Stomach (tissue), 9 donors: ENCODE data around the gene MLEC. TPM values are rescaled to one million over a fixed set of nuclear protein-coding genes. Genes with fewer than 3 reads are reported as not detected.
"Not testable (repeated sequence)": the region's sequence is repeated elsewhere in the genome, so short reads cannot be mapped to it uniquely, and the experiment has no call there.

ENCODE experiments used
- DNase-seq, 2 donors: peaks; one replicate each; pipeline versions ENCODE4 v3.0.0 to v3.0.0-alpha.2; 2013 to 2019
- H3K27ac ChIP-seq, 5 donors: fragments of 200-600 bp in 4 of 5; sonication (generic) in 4 of 5; one replicate each; pipeline ENCODE4 v1.5.1; 2013 to 2019; ENCODE audit warnings: mild to moderate bottlenecking in 1 of 5, moderate library complexity in 1 of 5
- H3K27me3 ChIP-seq, 3 donors: fragments of 200-600 bp; sonication (generic); one replicate each; pipeline ENCODE4 v1.5.1; 2017 to 2019; ENCODE audit warnings: mixed run types in 1 of 3
- H3K36me3 ChIP-seq, 4 donors: fragments of 200-600 bp; sonication (generic); 1 replicate in 3 of 4; 2 replicates in 1 of 4; pipeline ENCODE4 v1.5.1; 2016 to 2019
- H3K4me1 ChIP-seq, 4 donors: fragments of 200-600 bp; sonication (generic); one replicate each; pipeline ENCODE4 v1.5.1; 2016 to 2019
- H3K4me3 ChIP-seq, 4 donors: fragments of 200-600 bp; sonication (generic) in 3 of 4; one replicate each; pipeline ENCODE4 v1.5.1; 2016 to 2019; ENCODE audit warnings: mild to moderate bottlenecking in 1 of 4
- H3K9me3 ChIP-seq, 4 donors: fragments of 200-600 bp; sonication (generic); one replicate each; pipeline ENCODE4 v1.5.1; 2016 to 2019
- CTCF ChIP-seq, 7 experiments: fragments of 450-650 bp in 4 of 7; fragments of 200-600 bp in 3 of 7; sonication (generic) in 3 of 7; IDR thresholded peaks; one replicate each; pipeline ENCODE4 v1.5.1; 2016 to 2019; ENCODE audit warnings: antibody characterized with exemption in 7 of 7, control low read depth in 2 of 7, mild to moderate bottlenecking in 1 of 7
- EP300 ChIP-seq: sonication (generic); formaldehyde crosslinking; IDR thresholded peaks from one replicate; pipeline ENCODE4 v1.6.1; 2017; ENCODE audit warnings: antibody characterized with exemption
- POLR2A ChIP-seq, 4 donors: fragments of 450-650 bp; IDR thresholded peaks; one replicate each; pipeline ENCODE4 v1.6.1; 2016; ENCODE audit warnings: antibody characterized with exemption in 4 of 4, control low read depth in 2 of 4, mild to moderate bottlenecking in 1 of 4, moderate library complexity in 1 of 4
- POLR2AphosphoS5 ChIP-seq, 3 donors: sonication (generic); formaldehyde crosslinking; IDR thresholded peaks; one replicate each; pipeline ENCODE4 v1.6.1; 2016; ENCODE audit warnings: antibody characterized with exemption in 3 of 3
- WGBS, 5 donors: extraction: QIAGEN DNeasy Blood & Tissue Kit in 3 of 5; methylation state at CpG; one replicate each; pipeline versions ENCODE4 v1.1.5 to v1.1.7; 2013 to 2018; 5-methylcytosine and 5-hydroxymethylcytosine counted together
- intact Hi-C: fragments of 100-400 bp; cut with DNase I; formaldehyde crosslinking; loops from one replicate; pipeline ENCODE4 v1.15.1; 2023; ENCODE audit warnings: low total_unique reads
- polyA plus RNA-seq, 3 donors: library from polyadenylated mRNA; stranded (reverse); fragments of 200-250 nt; gene quantifications; one replicate each; pipeline ENCODE4 v1.2.3, GENCODE V29; 2013
- total RNA-seq, 5 donors: library from RNA; depleted of rRNA; stranded (reverse); fragments of >200 nt; gene quantifications; one replicate each; pipeline versions ENCODE4 v1.1.0 to v1.2.3, GENCODE V29; 2014 to 2016
- donor health status: healthy with polysubstance abuse.
- donor health status: Bipolar disorder and iron deficiency.
- donor health status: healthy.

The MLEC gene
- total and polyA plus RNA-seq, 8 donors = 15.1 to 1,695 (median 45.0) TPM

DNA sequence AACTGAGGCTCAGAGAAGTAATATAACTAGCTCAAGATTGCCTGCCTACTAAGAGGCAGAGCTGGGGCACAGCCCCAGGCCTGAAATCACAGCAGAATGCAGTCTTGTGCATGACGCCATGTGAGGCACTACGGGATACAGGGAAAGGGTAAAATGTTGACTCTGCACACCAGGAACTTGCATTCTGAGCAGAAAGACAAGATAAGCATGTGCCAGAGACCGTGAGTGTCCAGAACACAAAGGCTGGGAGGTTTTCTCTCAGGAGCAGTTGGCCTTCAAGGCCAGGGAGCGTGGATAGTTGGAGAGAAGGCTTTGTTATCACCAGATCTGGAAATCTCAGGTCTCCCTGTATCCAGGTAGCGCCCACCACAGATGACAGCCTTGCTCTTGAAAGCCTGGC is 23.2 kb upstream of the MLEC start:
- H3K4me1 ChIP-seq = peaks cover 0 to 1% (median under 1%) of the 10 kb centered on the region in 4 donors
- H3K27ac ChIP-seq = no peak overlapping the region
- peaks cover 0 to 8% (median 0%) of the 10 kb centered on the region in 4 donors for H3K36me3 ChIP-seq
- WGBS, 5 donors = 57 to 69% (median 66%) methylated on average over 5 of the region's 5 CpGs
- DNase-seq = no peak
- H3K27me3 ChIP-seq = no peaks in the 10 kb centered on the region
- TF ChIP-seq POLR2AphosphoS5 (IDR thresholded peaks at IDR 0.05) (no peak), CTCF (IDR thresholded peaks at IDR 0.05) (no peak), POLR2A (IDR thresholded peaks at IDR 0.05) (no peak), EP300 (no peak)
- intact Hi-C loops = no loop called here
- H3K9me3 ChIP-seq = no peaks in the 10 kb centered on the region
- H3K4me3 ChIP-seq = no peak overlapping the region

DNA sequence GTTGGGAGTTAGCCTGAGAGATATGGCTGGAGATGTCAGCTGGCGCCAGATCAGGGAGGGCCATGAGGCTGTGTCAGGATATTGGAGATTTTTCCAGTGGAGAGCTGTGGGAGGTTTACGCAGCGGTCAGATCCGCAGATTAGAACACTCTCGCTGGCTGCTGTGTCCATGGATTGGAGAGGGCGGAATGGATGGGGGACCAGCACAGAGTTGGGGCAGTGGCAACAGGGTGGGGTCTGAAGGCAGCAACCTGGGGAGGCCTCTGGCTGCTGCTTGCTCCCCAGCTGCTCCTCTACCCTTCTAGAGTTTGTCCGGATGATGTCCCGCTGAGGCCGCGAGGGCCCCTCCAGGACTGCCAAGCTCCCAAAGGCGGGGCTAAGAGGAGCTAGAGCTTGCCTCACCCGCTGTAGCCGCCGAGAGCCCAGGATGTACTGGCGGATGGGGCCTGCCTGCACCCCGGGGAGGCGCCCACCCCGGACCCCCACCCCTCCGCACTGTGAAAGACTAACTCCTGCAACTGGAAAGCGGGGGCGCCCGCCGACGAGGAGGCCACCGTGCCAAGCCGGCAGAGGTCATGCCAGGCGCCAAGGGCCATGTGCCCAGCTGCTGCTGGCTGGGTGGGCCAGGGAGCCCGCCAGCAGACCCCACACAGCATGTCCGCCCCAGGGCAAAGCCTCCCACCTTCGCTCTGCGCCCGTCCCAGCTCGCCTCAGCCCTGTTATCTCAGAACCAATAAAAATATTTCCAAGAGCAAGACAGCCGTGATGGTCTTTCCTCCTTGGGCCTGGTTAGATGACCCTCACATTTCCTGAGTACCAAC is 20.2 kb upstream of the MLEC start:
- H3K4me1 ChIP-seq = peaks cover 0 to 12% (median 10%) of the 10 kb centered on the region in 4 donors
- H3K27ac ChIP-seq = no peak overlapping the region
- no peak overlapping the region for H3K4me3 ChIP-seq
- peak in 1 of 2 donors; percentile 53 for DNase-seq
- TF ChIP-seq CTCF (IDR thresholded peaks at IDR 0.05) (no peak), POLR2A (IDR thresholded peaks at IDR 0.05) (no peak)
- WGBS, 5 donors = 80 to 89% (median 84%) methylated on average over 14 to 34 of the region's 34 CpGs
- no peaks in the 10 kb centered on the region for H3K9me3 ChIP-seq
- intact Hi-C loops = no loop called here
- H3K27me3 ChIP-seq = no peaks in the 10 kb centered on the region
- H3K36me3 ChIP-seq = no peaks in the 10 kb centered on the region

DNA sequence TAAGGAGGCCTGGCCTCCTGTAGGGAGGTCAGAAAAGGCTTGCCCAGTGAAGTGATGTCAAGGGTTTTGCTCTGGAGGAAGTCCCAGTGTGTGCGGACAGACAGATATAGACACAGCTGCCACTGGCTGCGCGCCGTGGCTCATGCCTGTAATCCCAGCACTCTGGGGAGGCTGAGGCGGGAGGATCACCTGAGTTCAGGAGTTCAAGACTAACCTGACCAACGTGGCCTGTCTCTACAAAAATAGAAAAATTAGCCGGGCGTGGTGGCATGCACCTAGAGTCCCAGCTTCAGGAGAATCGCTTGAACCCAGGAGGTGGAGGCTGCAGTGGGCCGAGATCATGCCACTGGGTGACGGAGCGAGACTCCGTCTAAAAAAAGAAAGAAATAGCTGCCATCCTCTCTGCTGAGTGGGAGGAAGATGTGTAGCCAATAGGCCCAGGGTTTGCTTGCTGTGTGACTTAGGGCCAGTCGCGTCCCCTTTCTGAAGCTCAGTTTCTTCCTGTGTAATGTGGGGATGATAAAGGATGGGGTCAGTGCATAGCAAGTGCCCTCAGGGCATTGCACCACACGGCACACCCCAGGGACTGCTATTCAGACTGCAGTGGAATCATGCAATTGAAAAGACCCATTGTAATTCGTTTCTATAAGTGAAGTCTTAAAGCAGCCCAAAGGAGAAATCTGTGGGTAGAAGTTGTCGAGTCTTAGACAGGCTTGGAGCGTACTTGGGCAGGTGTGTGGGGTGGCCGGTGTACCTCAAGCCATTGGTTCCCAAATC is 18.7 kb upstream of the MLEC start:
- peaks cover 0 to 12% (median 10%) of the 10 kb centered on the region in 4 donors for H3K4me1 ChIP-seq
- H3K9me3 ChIP-seq = no peaks in the 10 kb centered on the region
- H3K27me3 ChIP-seq = no peaks in the 10 kb centered on the region
- no peak for DNase-seq
- H3K4me3 ChIP-seq = no peak overlapping the region
- intact Hi-C loops = no loop called here
- TF ChIP-seq CTCF (IDR thresholded peaks at IDR 0.05) (no peak), POLR2A (IDR thresholded peaks at IDR 0.05) (no peak), EP300 (no peak), POLR2AphosphoS5 (IDR thresholded peaks at IDR 0.05) (no peak)
- no peaks in the 10 kb centered on the region for H3K36me3 ChIP-seq
- no peak overlapping the region for H3K27ac ChIP-seq
- 80 to 87% (median 87%) methylated on average over 20 of the region's 20 CpGs for WGBS, 5 donors

DNA sequence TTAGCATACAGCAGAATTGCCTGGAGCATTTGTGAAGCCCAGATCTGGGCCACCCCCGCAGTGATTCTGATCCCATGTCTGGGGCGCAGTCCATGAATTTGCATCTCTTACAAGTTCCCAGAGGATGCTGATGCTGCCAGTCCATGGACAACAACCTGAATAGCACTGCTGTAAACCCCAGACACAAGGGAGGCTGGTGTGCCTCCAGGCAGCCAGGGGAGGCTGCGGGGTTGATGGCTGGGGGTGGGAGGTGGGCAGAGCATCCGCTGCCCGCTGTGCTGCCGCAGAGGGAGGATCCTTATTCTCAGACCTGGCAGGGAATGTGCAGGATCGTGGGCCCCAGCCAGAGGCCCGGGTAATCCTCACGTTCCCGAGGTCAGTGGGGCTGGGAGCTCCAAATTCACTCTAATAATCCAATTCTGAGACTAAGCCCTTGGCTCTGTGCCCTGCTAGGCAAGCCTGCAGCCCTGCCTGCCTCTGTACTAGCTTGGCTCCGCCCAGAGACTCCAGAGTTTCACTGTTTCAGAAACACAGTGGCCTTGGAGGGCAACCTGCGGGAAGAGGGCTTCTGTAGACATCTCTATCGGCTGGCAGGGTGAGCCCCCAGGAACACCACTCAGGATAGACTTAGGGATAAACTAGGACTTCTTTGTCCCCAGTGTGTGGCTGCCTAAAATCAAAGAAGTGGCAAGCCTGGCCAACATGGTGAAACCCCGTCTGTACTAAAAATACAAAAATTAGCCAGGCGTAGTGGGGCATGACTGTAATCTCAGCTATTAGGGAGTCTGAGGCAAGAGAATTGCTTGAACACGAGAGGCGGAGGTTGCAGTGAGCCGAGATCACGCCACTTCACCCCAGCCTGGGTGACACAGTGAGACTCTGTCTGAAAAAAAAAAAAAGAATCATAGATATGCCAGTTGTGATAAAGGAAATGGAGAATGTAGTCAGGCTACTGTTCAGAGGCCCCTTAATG is 17.8 kb upstream of the MLEC start:
- 28 to 42% (median 41%) methylated on average over 18 to 19 of the region's 19 CpGs for WGBS, 5 donors

GRCh38 chr12:120670237-120670636 is 16.7 kb upstream of the MLEC start:
- H3K36me3 ChIP-seq, H3K4me3 ChIP-seq, H3K9me3 ChIP-seq, DNase-seq, H3K27ac ChIP-seq, intact Hi-C loops, H3K27me3 ChIP-seq: not testable (repeated sequence)
- peaks cover 0 to 12% (median 10%) of the 10 kb centered on the region in 4 donors for H3K4me1 ChIP-seq
- 85 to 96% (median 92%) methylated on average over 6 of the region's 6 CpGs for whole genome bisulfite sequencing, 5 donors

More for the DNA sequence above, 17.8 kb upstream of the MLEC start:
- Histone ChIP-seq H3K4me3 (peak overlapping the region in 3 of 4 donors; percentile 4 to 22 (median 15)), H3K27me3 (no peaks in the 10 kb centered on the region), H3K36me3 (no peaks in the 10 kb centered on the region), H3K4me1 (peaks cover 0 to 12% (median 10%) of the 10 kb centered on the region in 4 donors), H3K27ac (peak overlapping the region; percentile 32 to 63 (median 38)), H3K9me3 (no peaks in the 10 kb centered on the region)
- intact Hi-C loops = no loop called here
- peak; percentile 72 to 85 for DNase-seq
- TF ChIP-seq CTCF (IDR thresholded peaks at IDR 0.05) (no peak), EP300 (no peak), POLR2A (IDR thresholded peaks at IDR 0.05) (no peak), POLR2AphosphoS5 (IDR thresholded peaks at IDR 0.05) (no peak)
